Colonic mucosa (tissue), 4 donors: ENCODE measurements around the gene BCL2L1. TPM values are rescaled to one million over a fixed set of nuclear protein-coding genes. Genes with fewer than 3 reads are reported as not detected.
"Not testable (repeated sequence)": the region's sequence is repeated elsewhere in the genome, so short reads cannot be mapped to it uniquely, and the experiment has no call there.

Source experiments
- DNase-seq: peaks from one replicate; pipeline ENCODE4 v3.0.0-alpha.2; 2020
- H3K27ac ChIP-seq: fragments of 200-600 bp; one replicate; pipeline ENCODE4 v1.8.0; 2021
- H3K27me3 ChIP-seq: fragments of 200-600 bp; one replicate; pipeline ENCODE4 v1.8.0; 2021
- H3K36me3 ChIP-seq: fragments of 200-600 bp; one replicate; pipeline ENCODE4 v1.8.0; 2021
- H3K4me1 ChIP-seq: fragments of 200-600 bp; one replicate; pipeline ENCODE4 v1.8.0; 2021; ENCODE audit warnings: mild to moderate bottlenecking
- H3K4me3 ChIP-seq: fragments of 200-600 bp; one replicate; pipeline ENCODE4 v1.8.0; 2021
- H3K9ac ChIP-seq, 2 donors: one replicate each; pipeline ENCODE4 v1.7.0; 2013; ENCODE audit warnings: control low read depth in 2 of 2, low read depth in 2 of 2, low read length in 2 of 2
- H3K9me3 ChIP-seq: fragments of 200-600 bp; one replicate; pipeline ENCODE4 v1.8.0; 2021
- intact Hi-C: fragments of 100-400 bp; cut with DNase I; formaldehyde crosslinking; loops from one replicate; pipeline ENCODE4 v1.14.1; 2022
- total RNA-seq, 2 donors: library from RNA; stranded (reverse); fragmentation: NEBNext Ultra II Directional in 1 of 2; extraction: Animal tissue kit (Norgen Biotek cat#: 25700) in 1 of 2; gene quantifications; one replicate each; pipeline ENCODE4 v1.2.1, GENCODE V29; 2021
- TF ChIP-seq, protein P1 (sequence below): fragments of 200-600 bp; IDR thresholded peaks from one replicate; pipeline ENCODE4 v1.8.0; 2022; ENCODE audit warnings: antibody characterized with exemption, mild to moderate bottlenecking
- donor health status: healthy.
- donor health status: DM: no; HTN: no; CAD: no.
- donor health status: DM: no; HTN: no; CAD: no.

BCL2L1 gene
- total RNA-seq, 2 donors from 2014 or later: 55.9 to 59.4 TPM

DNA sequence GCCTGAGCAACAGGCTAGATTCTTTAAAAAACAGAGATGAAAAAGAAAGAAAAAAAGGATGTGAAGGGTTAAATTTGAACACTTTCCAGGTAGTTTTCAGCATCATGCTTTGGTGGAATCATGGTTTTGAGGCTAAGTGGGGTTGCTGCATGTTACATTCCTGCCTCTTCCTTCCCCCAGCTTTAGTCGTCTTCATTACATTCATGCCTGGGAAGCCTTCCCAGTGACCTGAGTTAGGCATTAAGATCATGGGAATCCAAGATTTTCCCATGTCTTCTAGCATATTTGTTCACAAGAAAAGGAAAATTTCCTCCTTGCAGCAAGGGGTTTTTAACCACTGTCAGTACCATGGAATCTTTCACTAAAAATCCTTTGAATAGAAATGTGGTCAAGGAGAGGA is 28.5 kb upstream of the BCL2L1 start:
- no peaks in the 10 kb centered on the region for H3K36me3 ChIP-seq
- no peak for DNase-seq

GRCh38 chr20:31749223-31749622 is 26.6 kb upstream of the BCL2L1 start:
- intact Hi-C loops: no loop called here
- Histone ChIP-seq H3K36me3 (no peaks in the 10 kb centered on the region), H3K9ac (no peak overlapping the region), H3K27me3 (no peaks in the 10 kb centered on the region), H3K4me1 (no peaks in the 10 kb centered on the region), H3K27ac (no peak overlapping the region), H3K9me3 (no peaks in the 10 kb centered on the region), H3K4me3 (no peak overlapping the region)
- no peak for DNase-seq
- TF ChIP-seq, protein P1, sequence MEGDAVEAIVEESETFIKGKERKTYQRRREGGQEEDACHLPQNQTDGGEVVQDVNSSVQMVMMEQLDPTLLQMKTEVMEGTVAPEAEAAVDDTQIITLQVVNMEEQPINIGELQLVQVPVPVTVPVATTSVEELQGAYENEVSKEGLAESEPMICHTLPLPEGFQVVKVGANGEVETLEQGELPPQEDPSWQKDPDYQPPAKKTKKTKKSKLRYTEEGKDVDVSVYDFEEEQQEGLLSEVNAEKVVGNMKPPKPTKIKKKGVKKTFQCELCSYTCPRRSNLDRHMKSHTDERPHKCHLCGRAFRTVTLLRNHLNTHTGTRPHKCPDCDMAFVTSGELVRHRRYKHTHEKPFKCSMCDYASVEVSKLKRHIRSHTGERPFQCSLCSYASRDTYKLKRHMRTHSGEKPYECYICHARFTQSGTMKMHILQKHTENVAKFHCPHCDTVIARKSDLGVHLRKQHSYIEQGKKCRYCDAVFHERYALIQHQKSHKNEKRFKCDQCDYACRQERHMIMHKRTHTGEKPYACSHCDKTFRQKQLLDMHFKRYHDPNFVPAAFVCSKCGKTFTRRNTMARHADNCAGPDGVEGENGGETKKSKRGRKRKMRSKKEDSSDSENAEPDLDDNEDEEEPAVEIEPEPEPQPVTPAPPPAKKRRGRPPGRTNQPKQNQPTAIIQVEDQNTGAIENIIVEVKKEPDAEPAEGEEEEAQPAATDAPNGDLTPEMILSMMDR: no peak

More for the DNA sequence above, 28.5 kb upstream of the BCL2L1 start:
- intact Hi-C loops: no loop called here
- Histone ChIP-seq H3K27ac (no peak overlapping the region), H3K4me3 (no peak overlapping the region), H3K4me1 (no peaks in the 10 kb centered on the region), H3K27me3 (no peaks in the 10 kb centered on the region), H3K9ac (no peak overlapping the region), H3K9me3 (no peaks in the 10 kb centered on the region)
- TF ChIP-seq, protein P1: no peak

DNA sequence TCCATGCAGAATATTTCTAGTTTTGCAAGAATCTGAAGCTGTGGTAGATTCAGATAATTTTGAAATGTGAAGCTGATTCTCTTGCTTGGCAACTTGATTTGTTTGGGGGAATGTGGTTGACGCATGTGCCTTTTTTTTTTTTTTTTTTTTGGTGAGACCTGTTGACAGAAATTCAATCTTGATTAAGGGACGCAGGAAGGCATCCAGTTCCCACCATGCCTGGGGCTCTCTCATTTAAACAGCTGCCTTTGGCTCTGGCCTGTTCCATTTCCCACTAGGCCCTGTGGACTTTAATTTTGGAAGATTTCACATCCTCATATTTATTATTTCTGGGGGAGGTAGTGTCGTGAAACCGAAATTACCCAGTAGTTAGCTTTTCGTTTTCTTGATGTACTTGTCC is 25.0 kb upstream of the BCL2L1 start:
- no peak for DNase-seq
- Histone ChIP-seq H3K4me3 (no peak overlapping the region), H3K9ac (no peak overlapping the region), H3K27me3 (no peaks in the 10 kb centered on the region), H3K9me3 (no peaks in the 10 kb centered on the region), H3K27ac (no peak overlapping the region), H3K4me1 (no peaks in the 10 kb centered on the region), H3K36me3 (no peaks in the 10 kb centered on the region)
- TF ChIP-seq, protein P1: no peak
- intact Hi-C loops: no loop called here

DNA sequence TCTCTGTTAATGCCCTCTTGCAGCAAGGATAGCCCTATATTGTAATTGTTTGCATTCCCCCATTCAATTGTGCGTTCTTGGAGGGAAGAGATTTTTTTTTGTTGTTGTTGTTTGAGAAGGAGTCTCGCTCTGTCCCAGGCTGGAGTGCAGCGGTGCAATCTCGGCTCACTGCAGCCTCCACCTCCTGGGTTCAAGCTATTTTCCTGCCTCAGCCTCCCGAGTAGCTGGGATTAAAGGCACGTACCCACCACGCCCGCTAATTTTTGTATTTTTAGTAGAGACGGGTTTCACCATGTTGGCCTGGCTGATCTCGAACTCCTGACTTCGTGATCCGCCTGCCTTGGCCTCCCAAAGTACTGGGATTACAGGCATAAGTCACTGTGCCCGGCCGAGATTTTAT is 24.4 kb upstream of the BCL2L1 start:
- H3K9ac ChIP-seq, H3K36me3 ChIP-seq, DNase-seq, H3K4me1 ChIP-seq, H3K27ac ChIP-seq, intact Hi-C loops, H3K9me3 ChIP-seq, H3K27me3 ChIP-seq, H3K4me3 ChIP-seq: not testable (repeated sequence)

DNA sequence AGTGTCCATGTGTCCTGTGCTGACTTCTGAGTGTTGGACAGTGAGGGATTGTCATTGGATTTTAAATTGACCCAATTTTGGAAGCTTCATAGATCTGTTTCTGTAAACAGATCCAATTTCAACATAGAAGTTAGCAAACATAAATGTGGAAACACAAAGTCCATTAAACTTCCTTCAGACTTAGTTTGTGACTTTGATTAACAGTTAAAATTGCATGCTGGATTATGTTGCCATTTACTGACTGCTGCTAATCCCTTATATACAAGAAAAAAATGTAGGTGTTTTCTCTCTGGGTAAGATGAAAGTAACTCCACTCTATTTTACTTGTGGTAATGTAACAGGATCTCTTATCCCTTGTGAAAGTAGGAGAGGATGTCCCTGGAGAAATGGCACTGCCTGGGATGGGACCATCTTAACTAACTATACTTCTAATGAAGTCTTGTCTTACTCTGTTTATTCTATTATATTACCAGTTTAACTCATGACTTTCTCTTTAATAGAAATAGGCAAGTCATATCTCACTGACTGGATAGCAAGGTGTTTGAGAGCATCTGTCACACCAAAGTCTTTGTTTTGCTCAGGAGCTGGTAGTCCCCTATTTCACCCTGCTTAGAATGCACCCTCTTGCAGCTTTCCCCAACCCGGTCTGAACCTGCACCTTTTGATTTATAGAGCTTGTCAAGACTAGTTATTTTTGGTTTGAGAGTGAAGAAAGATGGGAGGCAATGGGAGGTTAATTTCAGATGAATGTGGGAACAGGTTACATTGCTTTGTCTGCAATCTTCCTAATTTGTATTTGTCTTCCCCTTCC is 23.6 kb upstream of the BCL2L1 start:
- intact Hi-C loops: no loop called here
- Histone ChIP-seq H3K9me3 (no peaks in the 10 kb centered on the region), H3K9ac (no peak overlapping the region), H3K4me1 (no peaks in the 10 kb centered on the region), H3K27me3 (no peaks in the 10 kb centered on the region), H3K36me3 (no peaks in the 10 kb centered on the region), H3K27ac (no peak overlapping the region), H3K4me3 (no peak overlapping the region)
- TF ChIP-seq, protein P1: no peak
- no peak for DNase-seq

DNA sequence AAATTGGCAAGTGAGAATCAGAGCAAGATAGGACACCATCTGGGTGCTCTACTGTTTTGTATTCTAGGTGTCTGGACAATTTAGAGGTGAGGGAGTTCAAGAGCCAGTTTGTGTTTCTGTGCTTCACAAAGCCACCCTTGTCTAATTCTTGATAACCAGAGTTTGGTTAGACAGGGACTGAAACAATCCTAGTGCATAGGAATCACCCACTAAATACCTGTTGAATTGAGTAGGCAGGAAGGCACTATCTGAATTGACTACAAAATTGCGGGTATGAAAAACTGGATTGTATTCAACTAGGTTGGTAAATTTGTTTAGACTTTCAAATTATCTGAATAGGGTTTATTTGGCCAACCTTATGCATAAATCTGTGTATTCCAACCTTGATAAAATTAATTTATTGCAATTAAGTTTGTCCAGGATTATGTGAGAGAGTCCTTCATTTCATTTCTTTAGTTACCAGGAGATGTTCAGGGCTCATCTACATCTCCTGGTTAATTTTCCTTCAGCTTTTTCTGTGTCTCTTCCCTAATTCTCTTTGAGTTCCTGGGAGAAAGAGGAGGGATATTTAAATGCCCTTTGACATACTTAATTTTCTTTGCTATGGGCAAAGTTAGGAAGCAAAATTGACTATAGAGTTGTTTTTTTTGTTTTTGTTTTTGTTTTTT is 18.1 kb upstream of the BCL2L1 start:
- no peak overlapping the region for H3K4me3 ChIP-seq
- no peak overlapping the region for H3K9ac ChIP-seq
- intact Hi-C loops: no loop called here
- TF ChIP-seq, protein P1: no peak
- H3K27ac ChIP-seq: no peak overlapping the region
- no peaks in the 10 kb centered on the region for H3K9me3 ChIP-seq
- H3K4me1 ChIP-seq: no peaks in the 10 kb centered on the region
- no peaks in the 10 kb centered on the region for H3K27me3 ChIP-seq
- DNase-seq: no peak
- no peaks in the 10 kb centered on the region for H3K36me3 ChIP-seq
